Measurements from ENCODE around the gene TPD52L1.

Gene TPD52L1

GRCh38 chr6:125208625-125209249, 55.2 kb downstream of the TPD52L1 start:
- DNase-seq (ENCODE audit: low read depth) = no peak

GRCh38 chr6:125210667-125211066, 57.1 kb downstream of the TPD52L1 start:
- DNase-seq (ENCODE audit: low read depth) = no peak

- no peak for DNase-seq (ENCODE audit: low read depth)
These were observed 57.8 kb downstream of the TPD52L1 start for GRCh38 chr6:125211352-125211751.

- no peak for DNase-seq (ENCODE audit: low read depth)
These were observed 58.8 kb downstream of the TPD52L1 start for GRCh38 chr6:125212377-125212776.

- DNase-seq (ENCODE audit: low read depth) = no peak
These were observed 60.4 kb downstream of the TPD52L1 start for GRCh38 chr6:125213939-125214338.

GRCh38 chr6:125215252-125215819, 61.8 kb downstream of the TPD52L1 start:
- no peak for DNase-seq (ENCODE audit: low read depth)

- no peak for DNase-seq (ENCODE audit: low read depth)
These were observed 62.4 kb downstream of the TPD52L1 start for GRCh38 chr6:125216015-125216414.

GRCh38 chr6:125217369-125217768, 63.8 kb downstream of the TPD52L1 start:
- no peak for DNase-seq (ENCODE audit: low read depth)

GRCh38 chr6:125217992-125218391, 64.4 kb downstream of the TPD52L1 start:
- DNase-seq (ENCODE audit: low read depth) = no peak

GRCh38 chr6:125219361-125219895, 65.9 kb downstream of the TPD52L1 start:
- DNase-seq (ENCODE audit: low read depth) = no peak

- no peak for DNase-seq (ENCODE audit: low read depth)
These were observed 67.1 kb downstream of the TPD52L1 start for GRCh38 chr6:125220712-125221111.

- no peak for DNase-seq (ENCODE audit: low read depth)
These were observed 69.2 kb downstream of the TPD52L1 start for GRCh38 chr6:125222531-125223455.

- no peak for DNase-seq (ENCODE audit: low read depth)
These were observed 70.8 kb downstream of the TPD52L1 start for GRCh38 chr6:125224231-125224861.

- DNase-seq (ENCODE audit: low read depth) = no peak
These were observed 73.7 kb downstream of the TPD52L1 start for GRCh38 chr6:125227244-125227643.

- DNase-seq (ENCODE audit: low read depth) = no peak
These were observed 75.5 kb downstream of the TPD52L1 start for GRCh38 chr6:125228981-125229479.

GRCh38 chr6:125230674-125231073, 77.1 kb downstream of the TPD52L1 start:
- DNase-seq (ENCODE audit: low read depth) = no peak

- no peak for DNase-seq (ENCODE audit: low read depth)
These were observed 77.6 kb downstream of the TPD52L1 start for GRCh38 chr6:125231133-125231532.

GRCh38 chr6:125231574-125232343, 78.2 kb downstream of the TPD52L1 start:
- DNase-seq (ENCODE audit: low read depth) = no peak

GRCh38 chr6:125232466-125232865, 78.9 kb downstream of the TPD52L1 start:
- no peak for DNase-seq (ENCODE audit: low read depth)

GRCh38 chr6:125233202-125233601, 79.6 kb downstream of the TPD52L1 start:
- DNase-seq (ENCODE audit: low read depth) = no peak

All from stimulated activated CD8-positive, alpha-beta memory T cell treated with anti-CD3 and anti-CD28 coated beads, Interleukin-12 subunit alpha, Interleukin-12 subunit beta, amount 100 ng/mL, for 1 hour (primary cell).